Activated T-helper 2 cell treated with anti-CD3 and anti-CD28 coated beads, Interferon-gamma antibody, Interleukin-2, Interleukin-4, amounts not matched to agents 10 μg/mL and 5 μg/mL and 100 μg/mL, durations not matched to agents 14 hours and 24 hours and 36 hours (primary cell): ENCODE measurements around the gene MED4. TPM values are rescaled to one million over a fixed set of nuclear protein-coding genes. Genes with fewer than 3 reads are reported as not detected.
"Not testable (repeated sequence)": the region's sequence is repeated elsewhere in the genome, so short reads cannot be mapped to it uniquely, and the experiment has no call there.

Experiments used
- DNase-seq: peaks from one replicate; pipeline ENCODE4 v3.0.0; 2021; ENCODE audit warnings: low spot score
- H3K27ac Mint-ChIP-seq: one replicate; pipeline ENCODE4 v1.8.0; 2021; ENCODE audit warnings: mixed read lengths
- H3K27me3 Mint-ChIP-seq: one replicate; pipeline ENCODE4 v1.8.0; 2021; ENCODE audit warnings: low read depth, mixed read lengths
- H3K36me3 Mint-ChIP-seq: one replicate; pipeline ENCODE4 v1.8.0; 2021; ENCODE audit warnings: low read depth, mixed read lengths
- H3K4me1 Mint-ChIP-seq: one replicate; pipeline ENCODE4 v1.8.0; 2021; ENCODE audit warnings: low read depth, mixed read lengths
- H3K4me3 Mint-ChIP-seq: one replicate; pipeline ENCODE4 v1.8.0; 2021; ENCODE audit warnings: low read depth, mild to moderate bottlenecking, moderate library complexity, mixed read lengths
- H3K9me3 Mint-ChIP-seq: one replicate; pipeline ENCODE4 v1.8.0; 2021; ENCODE audit warnings: mixed read lengths
- intact Hi-C: fragments of 100-400 bp; cut with micrococcal nuclease; formaldehyde crosslinking; loops from one replicate; pipeline ENCODE4 v1.15.1; 2023
- total RNA-seq: library from RNA; stranded (reverse); gene quantifications from 2 replicates; pipeline ENCODE4 v1.2.3, GENCODE V29; 2022

The MED4 gene
- total RNA-seq, 1 donor from 2014 or later: 56.1 TPM

DNA sequence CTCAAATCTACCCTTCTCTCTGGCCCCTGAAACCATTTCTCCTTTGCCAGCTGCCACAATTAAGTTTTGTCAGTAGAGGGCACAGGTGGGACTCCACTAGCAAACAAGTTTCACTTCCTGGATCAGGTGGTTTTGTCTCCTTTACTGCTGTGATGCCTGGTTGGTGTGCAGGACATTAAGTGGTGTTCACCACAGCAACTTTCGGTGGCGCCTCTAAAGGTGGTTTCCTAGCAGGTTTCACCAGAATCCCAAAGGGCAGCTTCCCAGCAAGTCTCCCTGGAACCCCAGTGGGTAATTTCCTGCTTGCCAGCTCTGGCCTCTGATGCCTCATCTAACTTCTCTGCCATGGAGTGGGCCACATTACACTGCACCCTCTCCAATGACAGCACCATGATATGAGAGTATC lies 16.6 kb downstream of the MED4 start:
- intact Hi-C loops: no loop called here
- no peak for DNase-seq
- Mint-ChIP-seq H3K9me3 (peaks cover 4% of the 10 kb centered on the region), H3K4me1 (peaks cover 2% of the 10 kb centered on the region), H3K27me3 (no peaks in the 10 kb centered on the region), H3K4me3 (no peak overlapping the region), H3K36me3 (peaks cover 85% of the 10 kb centered on the region), H3K27ac (peak overlapping the region; percentile 22)

DNA sequence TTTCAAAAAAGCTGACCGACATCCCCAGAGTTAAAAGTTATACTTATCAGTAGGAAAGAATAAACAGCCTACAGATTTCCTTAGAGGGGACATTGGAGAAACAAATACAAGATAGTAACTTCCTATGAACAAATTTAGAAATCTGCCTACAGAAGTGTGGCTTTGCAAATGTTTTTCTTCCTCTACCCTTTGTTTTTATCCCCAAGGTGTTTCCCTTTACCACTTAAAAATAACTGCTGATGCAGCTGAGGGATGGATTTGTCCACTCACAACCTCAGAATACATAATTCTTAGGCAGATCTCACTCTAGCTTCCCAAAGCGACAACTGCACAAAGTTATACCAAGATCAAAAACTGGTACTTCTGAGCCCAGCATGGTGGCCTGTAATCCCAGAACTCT lies 20.9 kb downstream of the MED4 start:
- no peaks in the 10 kb centered on the region for H3K27me3 Mint-ChIP-seq
- H3K36me3 Mint-ChIP-seq: peaks cover 96% of the 10 kb centered on the region
- peaks cover 2% of the 10 kb centered on the region for H3K4me1 Mint-ChIP-seq
- no peak overlapping the region for H3K27ac Mint-ChIP-seq
- intact Hi-C loops: no loop called here
- peaks cover 35% of the 10 kb centered on the region for H3K9me3 Mint-ChIP-seq
- no peak for DNase-seq
- no peak overlapping the region for H3K4me3 Mint-ChIP-seq

DNA sequence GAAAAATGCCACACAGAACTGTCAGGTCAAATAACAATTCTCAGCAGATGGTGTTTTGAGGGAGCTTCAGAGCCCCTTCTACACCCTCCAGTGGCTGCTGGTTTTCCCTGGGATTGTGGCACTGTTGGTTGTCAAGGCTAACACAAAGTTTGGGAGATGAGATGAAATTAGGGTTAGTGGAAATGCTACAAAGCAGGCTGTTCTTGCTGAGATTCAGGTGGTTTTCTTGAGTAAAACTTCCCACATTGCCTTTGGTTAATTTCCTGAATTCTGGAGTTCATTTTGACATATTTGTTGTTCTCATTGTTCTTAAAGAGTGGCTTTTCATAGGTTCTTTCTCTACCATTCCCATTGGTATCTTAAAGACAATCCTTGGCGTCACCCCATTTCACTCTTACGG lies 22.1 kb downstream of the MED4 start:
- Mint-ChIP-seq H3K4me1 (peaks cover 3% of the 10 kb centered on the region), H3K4me3 (no peak overlapping the region), H3K36me3 (peaks cover 96% of the 10 kb centered on the region), H3K9me3 (peaks cover 41% of the 10 kb centered on the region), H3K27me3 (no peaks in the 10 kb centered on the region), H3K27ac (no peak overlapping the region)
- intact Hi-C loops: no loop called here
- DNase-seq: no peak

DNA sequence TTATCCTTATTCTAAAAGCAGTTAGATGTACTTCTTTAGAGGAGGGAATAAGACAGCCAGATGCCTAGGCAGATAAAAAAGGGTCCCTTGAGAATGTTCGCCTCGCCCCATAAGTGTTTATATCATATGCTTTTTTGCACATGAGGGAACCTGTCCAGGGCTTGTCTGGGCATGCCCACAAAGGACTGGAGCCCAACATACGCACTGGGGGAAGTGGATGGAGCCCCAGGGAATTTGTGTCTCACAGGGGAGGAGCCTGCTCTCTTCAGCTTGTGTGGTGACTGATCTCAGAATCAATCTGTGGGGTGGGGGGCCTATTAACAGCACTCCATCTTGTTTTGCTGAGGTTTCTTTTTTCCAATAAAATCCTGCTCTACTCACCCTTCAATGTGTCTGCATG lies 22.6 kb downstream of the MED4 start:
- Mint-ChIP-seq H3K9me3 (peaks cover 46% of the 10 kb centered on the region), H3K27me3 (no peaks in the 10 kb centered on the region), H3K36me3 (peaks cover 98% of the 10 kb centered on the region), H3K27ac (no peak overlapping the region), H3K4me1 (peaks cover 6% of the 10 kb centered on the region), H3K4me3 (no peak overlapping the region)
- no peak for DNase-seq
- intact Hi-C loops: no loop called here

DNA sequence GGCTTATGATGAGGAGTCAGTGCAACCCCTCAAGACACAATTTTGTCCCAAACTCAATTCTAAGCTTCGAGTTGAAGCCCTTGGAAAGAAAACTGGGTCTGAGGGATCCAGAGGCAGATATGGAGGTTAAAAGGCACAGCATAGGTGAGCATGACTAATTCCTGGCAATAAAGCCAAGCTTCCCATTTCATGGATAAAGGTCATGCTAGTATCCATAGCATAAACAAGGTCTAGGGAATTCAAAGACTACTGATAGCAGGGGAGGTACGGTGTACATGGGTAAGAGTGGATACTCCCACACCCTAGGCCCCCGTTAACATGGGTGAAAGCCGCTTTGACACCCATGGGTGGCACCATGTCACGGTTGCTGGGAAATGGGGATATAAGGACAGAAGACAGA lies 24.0 kb downstream of the MED4 start:
- Mint-ChIP-seq H3K36me3 (peaks cover 98% of the 10 kb centered on the region), H3K4me1 (peaks cover 8% of the 10 kb centered on the region), H3K27ac (no peak overlapping the region), H3K27me3 (no peaks in the 10 kb centered on the region), H3K9me3 (peaks cover 55% of the 10 kb centered on the region), H3K4me3 (no peak overlapping the region)
- DNase-seq: no peak
- intact Hi-C loops: no loop called here

DNA sequence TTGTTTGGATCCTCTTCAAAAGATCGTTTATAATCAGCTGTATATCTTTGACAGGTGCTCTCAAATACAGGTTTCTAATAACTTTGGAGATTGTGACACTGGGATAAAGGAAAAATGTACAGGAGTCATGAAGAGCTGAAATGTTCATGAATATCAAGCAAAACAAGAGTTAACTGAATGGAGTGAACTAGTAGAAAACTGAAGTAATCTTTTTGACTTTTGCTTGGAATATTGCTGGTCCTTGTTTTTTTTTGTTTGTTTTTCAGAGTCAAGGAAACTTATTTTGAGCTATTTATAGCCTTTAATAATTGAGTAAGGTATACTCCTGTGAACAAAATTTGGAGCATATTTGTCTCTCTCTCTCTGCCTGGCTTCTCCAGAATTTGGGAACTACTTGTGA lies 25.3 kb downstream of the MED4 start:
- Mint-ChIP-seq H3K27me3 (no peaks in the 10 kb centered on the region), H3K27ac (no peak overlapping the region), H3K36me3 (peaks cover 99% of the 10 kb centered on the region), H3K4me1 (peaks cover 8% of the 10 kb centered on the region), H3K4me3 (no peak overlapping the region), H3K9me3 (peaks cover 55% of the 10 kb centered on the region)
- intact Hi-C loops: no loop called here
- no peak for DNase-seq

DNA sequence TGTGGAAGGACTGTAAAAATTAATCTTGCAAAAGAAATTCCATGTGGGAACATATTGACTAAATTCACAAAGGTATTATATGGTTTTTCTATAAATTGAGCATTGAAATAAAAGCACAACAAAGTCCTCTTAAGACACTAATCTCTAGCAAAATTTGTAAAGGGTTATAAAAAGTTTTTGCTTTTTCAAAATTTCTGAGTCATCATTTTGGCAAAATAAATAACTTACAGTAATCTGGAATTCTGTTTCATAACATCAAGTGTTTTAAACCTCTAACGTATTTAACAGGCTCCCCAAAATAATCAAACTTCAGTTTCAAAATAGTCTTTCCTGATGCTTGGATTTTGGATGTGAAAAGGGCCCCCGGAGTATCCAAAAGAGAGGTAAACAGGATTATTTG lies 26.0 kb downstream of the MED4 start:
- H3K27me3 Mint-ChIP-seq: no peaks in the 10 kb centered on the region
- DNase-seq: no peak
- no peak overlapping the region for H3K27ac Mint-ChIP-seq
- peaks cover 52% of the 10 kb centered on the region for H3K9me3 Mint-ChIP-seq
- peaks cover 94% of the 10 kb centered on the region for H3K36me3 Mint-ChIP-seq
- intact Hi-C loops: no loop called here
- H3K4me3 Mint-ChIP-seq: no peak overlapping the region
- H3K4me1 Mint-ChIP-seq: peaks cover 8% of the 10 kb centered on the region

DNA sequence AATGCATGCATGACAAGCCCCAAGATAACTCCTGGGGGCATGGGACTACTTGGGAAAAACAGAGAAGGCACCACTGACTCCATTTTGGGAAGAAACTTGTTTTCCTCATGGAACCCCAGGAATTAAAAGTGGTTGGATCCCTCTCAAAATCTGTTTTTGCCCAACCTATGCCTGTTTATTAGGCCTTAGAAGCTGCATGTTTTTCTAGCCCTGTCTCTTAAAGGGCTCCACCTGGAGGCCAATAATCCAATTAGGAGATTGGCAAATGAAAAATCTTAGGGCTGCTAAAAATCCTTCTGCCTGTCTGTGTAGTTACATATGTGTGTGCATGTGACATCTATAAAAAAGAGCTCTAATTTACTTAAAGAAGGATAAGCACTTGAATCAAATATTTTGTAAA lies 26.9 kb downstream of the MED4 start:
- Mint-ChIP-seq H3K27ac (no peak overlapping the region), H3K36me3 (peaks cover 85% of the 10 kb centered on the region), H3K9me3 (peaks cover 52% of the 10 kb centered on the region), H3K4me1 (peaks cover 8% of the 10 kb centered on the region), H3K27me3 (no peaks in the 10 kb centered on the region), H3K4me3 (no peak overlapping the region)
- intact Hi-C loops: no loop called here
- DNase-seq: no peak

DNA sequence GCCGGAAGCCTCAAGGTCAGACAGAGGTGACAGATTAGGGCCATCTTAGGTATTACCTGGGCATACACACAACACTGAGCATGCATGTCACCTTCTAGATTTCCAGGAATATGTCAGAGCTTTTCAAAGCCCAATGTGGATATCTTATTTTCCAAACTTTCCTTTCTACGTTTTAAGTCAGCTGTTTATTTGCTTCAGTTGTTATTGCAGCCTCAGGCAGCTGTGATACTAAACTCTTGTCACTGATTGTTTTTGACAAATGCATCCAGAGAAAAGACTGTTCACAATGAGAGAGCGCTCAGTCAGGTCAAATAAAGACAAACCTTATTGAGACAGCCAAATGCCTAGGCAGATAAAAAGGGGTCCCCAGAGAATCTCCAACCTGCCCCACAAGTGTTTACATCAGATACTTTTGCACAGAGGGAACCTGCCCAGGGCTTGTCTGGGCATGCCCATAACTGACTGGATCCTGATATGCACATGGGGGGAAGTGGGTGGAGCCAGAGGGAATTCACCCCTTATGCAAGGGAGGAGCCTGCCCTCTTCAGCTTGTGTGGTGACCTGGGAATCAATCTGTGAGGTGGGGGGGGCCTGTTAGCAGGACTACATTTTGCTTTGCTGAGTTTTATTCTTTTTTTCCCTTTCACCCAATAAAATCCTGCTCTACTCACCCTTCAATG lies 28.5 kb downstream of the MED4 start:
- Mint-ChIP-seq H3K27me3 (no peaks in the 10 kb centered on the region), H3K27ac (peak overlapping the region; percentile 33), H3K4me1 (peaks cover 8% of the 10 kb centered on the region), H3K36me3 (peaks cover 74% of the 10 kb centered on the region), H3K4me3 (no peak overlapping the region), H3K9me3 (peaks cover 41% of the 10 kb centered on the region)
- intact Hi-C loops: no loop called here
- DNase-seq: peak; percentile 30

DNA sequence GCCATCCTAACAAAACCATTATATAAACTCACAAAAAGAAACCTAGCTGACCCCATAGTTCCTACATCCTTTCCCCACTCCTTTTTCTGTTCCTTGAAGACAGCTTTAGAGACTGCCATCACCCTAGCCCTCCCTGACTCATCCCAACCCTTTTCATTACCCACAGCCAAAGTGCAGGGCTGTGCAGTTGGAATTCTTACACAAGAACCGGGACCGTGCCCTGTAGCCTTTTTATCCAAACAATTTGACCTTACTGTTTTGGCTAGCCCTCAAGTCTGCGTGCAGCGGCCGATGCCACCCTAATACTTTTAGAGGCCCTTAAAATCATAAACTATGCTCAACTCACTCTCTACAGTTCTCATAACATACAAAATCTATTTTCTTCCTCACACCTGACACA lies 35.0 kb downstream of the MED4 start:
- H3K4me3 Mint-ChIP-seq, H3K4me1 Mint-ChIP-seq, DNase-seq, H3K27me3 Mint-ChIP-seq, intact Hi-C loops, H3K9me3 Mint-ChIP-seq, H3K27ac Mint-ChIP-seq: not testable (repeated sequence)
- peaks cover 29% of the 10 kb centered on the region for H3K36me3 Mint-ChIP-seq

DNA sequence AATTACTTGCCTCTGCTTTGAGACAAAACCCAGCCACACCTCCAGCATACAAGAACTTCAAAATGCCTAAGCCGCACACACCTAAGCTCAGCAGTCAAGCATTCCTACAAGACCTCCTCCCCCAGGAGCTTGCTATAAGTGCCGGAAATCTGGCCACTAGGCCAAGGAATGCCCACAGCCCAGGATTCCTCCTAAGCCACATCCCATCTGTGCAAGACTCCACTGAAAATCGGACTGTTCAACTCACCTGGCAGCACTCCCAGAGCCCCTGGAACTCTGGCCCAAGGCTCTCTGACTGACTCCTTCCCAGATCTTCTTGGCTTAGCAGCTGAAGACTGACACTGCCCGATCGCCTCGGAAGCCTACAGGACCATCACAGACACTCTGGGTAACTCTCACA lies 36.4 kb downstream of the MED4 start:
- not testable (repeated sequence) for H3K9me3 Mint-ChIP-seq, H3K27me3 Mint-ChIP-seq, H3K27ac Mint-ChIP-seq

DNA sequence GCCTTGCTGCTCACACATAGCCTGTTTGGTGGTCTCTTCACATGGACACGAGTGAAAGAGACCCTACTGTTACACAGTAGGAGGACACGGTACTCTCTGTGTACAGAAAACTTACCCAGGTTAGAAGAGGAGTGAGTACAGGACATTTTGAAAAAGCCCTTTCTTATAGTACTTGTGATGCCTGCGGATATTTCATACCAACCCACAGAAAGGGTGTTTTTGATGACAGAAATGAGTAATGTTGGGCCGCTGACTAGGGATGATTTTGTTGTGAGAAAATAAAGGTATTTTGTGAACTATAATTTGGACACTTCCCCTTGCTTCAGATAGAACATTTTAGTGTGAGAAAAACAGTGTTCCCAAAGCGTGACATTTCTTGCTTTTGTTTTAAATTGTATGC lies 39.2 kb downstream of the MED4 start:
- intact Hi-C loops: no loop called here
- no peak overlapping the region for H3K4me3 Mint-ChIP-seq
- no peaks in the 10 kb centered on the region for H3K4me1 Mint-ChIP-seq
- H3K9me3 Mint-ChIP-seq: no peaks in the 10 kb centered on the region
- no peak overlapping the region for H3K27ac Mint-ChIP-seq
- no peaks in the 10 kb centered on the region for H3K27me3 Mint-ChIP-seq
- DNase-seq: no peak
- H3K36me3 Mint-ChIP-seq: peaks cover 41% of the 10 kb centered on the region

More for the DNA sequence above, 36.4 kb downstream of the MED4 start:
- H3K4me3 Mint-ChIP-seq, intact Hi-C loops, DNase-seq, H3K4me1 Mint-ChIP-seq: not testable (repeated sequence)
- peaks cover 23% of the 10 kb centered on the region for H3K36me3 Mint-ChIP-seq

DNA sequence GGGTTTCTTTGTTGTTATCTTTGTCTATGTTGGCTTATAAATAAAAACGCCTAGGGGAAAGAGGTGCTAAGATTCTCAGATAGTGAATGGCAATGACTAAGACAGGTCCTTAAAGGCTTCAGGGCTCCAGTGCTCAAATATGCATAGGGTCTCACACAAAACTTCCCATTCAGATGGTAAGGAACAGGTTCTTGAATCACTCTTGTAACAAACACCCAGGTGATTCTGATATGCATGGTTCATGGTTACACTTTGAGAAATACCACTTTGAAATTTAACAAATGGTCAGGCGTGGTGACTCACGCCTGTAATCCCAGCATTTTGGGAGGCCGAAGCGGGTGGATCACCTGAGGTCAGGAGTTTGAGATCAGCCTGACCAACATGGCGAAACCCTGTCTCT lies 40.3 kb downstream of the MED4 start:
- intact Hi-C loops: no loop called here
- H3K9me3 Mint-ChIP-seq: no peaks in the 10 kb centered on the region
- no peak overlapping the region for H3K4me3 Mint-ChIP-seq
- H3K36me3 Mint-ChIP-seq: peaks cover 42% of the 10 kb centered on the region
- H3K27ac Mint-ChIP-seq: no peak overlapping the region
- no peaks in the 10 kb centered on the region for H3K27me3 Mint-ChIP-seq
- no peaks in the 10 kb centered on the region for H3K4me1 Mint-ChIP-seq
- no peak for DNase-seq

DNA sequence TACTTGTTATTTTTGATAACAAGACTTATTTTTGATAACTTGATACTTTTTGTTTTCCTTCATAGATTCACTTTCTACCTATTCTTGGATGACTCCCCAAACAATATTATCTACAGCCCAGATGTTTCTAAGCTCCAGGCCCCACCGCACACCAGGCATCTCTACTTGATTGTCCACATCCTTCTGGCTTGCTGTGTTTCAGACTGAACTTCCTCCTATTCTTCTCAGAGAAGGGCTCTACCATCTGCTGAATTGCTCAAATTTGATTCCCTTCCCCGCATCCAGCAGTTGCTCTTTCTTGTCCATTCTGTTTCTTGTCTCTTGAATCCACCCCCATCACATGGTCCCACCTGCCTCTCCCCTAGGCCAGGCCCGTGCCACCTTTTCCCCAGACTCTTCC lies 44.4 kb downstream of the MED4 start:
- no peak overlapping the region for H3K4me3 Mint-ChIP-seq
- intact Hi-C loops: no loop called here
- peaks cover 63% of the 10 kb centered on the region for H3K36me3 Mint-ChIP-seq
- no peak overlapping the region for H3K27ac Mint-ChIP-seq
- H3K9me3 Mint-ChIP-seq: no peaks in the 10 kb centered on the region
- H3K27me3 Mint-ChIP-seq: no peaks in the 10 kb centered on the region
- H3K4me1 Mint-ChIP-seq: no peaks in the 10 kb centered on the region
- no peak for DNase-seq
